Anterior cingulate cortex (tissue), 58 donors: ENCODE results near the gene RND3.
A peak's percentile ranks its signal among the peaks of the same experiment; 100 is the strongest.

Experiments used
- DNase-seq, 58 donors: peaks; one replicate each; lab custom pipeline; 2025; lab: John Stamatoyannopoulos, UW

The RND3 gene

DNA sequence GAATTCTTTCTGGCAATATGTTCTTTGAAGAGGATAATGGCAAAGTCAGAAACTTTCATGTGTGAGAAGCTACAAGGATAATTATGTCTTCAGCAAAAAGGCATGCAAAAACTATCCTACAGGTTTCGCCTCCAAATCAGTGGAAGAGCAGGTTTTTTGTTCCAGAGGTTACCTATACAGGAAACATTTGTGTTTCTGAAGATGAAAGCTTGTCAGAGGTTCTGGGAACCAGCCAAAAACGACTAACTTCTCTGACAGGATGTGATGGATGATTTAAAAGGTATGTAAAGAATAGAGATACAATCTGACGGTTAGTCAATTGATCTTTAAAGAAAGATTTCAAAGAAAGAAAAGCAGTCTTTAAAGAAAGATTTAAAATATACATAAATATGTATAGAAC, 37.6 kb downstream of the RND3 start:
- DNase-seq = no peak

DNA sequence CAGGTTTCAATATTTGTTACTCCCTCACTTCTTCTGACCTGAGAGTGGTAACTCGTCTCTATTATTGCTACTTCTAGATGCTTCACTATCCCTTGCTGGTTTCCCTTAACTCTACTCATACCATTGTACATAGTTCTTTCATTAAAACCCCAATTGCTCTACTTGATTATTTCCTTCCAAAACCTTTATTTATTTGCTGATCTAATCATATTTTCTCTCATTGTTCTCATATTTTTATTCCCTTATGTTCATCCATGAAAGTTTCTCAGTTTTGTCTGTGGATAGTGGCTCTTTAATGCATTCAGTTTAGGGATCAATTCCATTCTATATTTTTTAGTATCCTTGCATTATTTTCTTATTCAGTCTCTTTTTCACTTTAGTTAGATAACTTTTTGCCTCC, 42.1 kb downstream of the RND3 start:
- no peak for DNase-seq

DNA sequence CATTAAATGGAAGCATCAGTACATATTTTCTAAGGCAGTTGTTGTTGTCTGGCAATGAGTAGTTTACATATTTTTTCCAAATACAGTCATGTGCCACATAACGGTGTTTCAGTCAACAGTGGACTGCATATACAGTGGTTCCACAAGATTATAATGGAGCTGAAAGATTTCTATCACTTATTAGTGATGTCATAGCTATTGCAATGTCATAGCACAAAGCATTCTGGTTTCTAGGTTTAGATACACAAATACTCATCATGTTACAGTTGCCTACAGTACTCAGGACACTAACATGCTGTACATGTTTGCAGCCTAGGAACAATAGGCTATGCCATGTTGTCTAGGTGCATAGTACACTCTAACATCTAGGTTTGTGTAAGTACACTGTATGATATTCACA, 45.0 kb downstream of the RND3 start:
- DNase-seq = no peak

DNA sequence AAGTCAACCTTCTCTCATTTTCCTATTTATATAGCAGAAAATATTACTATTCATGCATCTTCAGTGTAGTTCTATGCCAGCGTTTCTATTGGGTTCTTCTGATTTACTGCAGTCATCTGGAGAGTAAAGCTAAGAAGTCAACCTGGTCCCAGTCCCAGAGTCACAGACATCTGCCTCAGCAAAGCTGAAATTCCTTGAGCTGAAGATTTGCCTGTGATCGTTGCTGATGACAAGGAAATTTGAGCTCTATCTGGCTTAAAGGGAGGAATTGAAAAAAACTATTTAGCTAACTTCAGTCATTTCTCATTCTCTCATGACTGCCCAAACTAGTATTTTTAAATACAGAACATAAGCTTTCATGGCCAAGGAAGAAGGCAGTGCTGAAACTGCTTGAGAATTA, 45.7 kb downstream of the RND3 start:
- DNase-seq = no peak

DNA sequence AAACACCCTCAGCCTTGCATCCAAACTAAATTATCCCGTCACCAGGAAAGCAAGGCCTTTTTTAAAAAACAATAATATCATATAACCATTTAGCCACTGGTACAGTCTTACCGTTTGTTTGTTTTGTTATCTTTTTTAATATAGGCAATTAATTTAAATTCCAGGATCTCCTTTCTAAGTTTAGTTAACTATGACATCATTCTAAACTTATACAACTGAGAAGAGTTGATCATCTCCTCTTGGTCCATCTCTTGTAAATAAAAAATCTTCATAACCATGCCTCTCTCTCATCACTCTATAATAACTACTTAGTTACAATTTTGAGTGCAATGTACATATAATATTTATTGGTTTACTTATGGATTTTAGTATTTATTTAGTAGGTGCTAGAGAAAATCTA, 46.2 kb downstream of the RND3 start:
- DNase-seq = no peak

DNA sequence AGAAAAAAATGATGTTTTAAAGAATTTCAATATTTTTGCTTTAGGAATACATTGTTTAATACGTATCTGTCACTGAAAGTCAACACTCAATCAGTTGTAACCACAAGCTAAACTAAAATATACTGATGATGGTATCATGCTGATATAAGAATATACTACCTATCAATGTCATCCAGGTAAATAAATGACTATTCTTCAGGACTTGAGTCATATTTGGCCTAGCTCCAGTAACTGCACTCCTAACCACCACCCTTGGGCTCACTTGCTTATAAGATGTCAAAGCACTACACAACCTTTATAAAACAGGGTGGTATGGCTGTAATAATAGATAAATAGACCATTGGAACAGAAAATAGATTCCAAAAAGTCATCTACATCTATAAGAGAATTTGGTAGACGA, 48.8 kb downstream of the RND3 start:
- DNase-seq = no peak

DNA sequence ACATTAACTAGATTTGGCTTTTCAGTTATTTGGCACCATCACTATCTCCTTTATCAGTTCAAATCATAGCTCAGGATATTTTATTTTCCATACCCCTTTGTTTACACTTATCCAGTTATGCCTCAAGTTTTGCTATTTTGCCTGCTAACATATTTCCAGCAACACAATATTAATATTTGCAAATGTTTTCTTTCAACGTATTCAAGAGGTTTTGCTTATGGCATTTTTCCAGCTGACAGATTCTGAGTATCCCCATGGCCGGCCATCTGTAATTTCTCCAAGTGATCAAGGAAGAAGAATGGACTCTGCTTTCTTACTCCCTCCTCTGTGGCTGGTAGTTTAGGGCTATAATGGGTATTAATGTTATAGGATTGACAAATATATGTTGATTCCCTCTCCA, 49.4 kb downstream of the RND3 start:
- DNase-seq = no peak

DNA sequence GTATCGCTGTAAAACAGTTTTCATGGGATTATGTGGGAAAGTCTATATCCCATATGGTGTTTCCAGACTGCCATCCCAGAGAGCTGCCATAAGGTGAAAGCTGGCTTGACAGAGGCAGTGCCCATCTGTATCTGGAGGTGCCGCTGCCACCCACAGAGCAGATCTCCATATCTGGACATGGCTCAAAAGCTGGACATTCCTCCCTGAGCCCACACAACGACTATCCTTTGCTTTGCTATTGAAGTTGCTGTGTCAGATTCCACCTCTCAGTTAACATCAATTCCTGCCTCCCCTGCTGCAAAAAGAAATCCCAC, 55.2 kb downstream of the RND3 start:
- no peak for DNase-seq

DNA sequence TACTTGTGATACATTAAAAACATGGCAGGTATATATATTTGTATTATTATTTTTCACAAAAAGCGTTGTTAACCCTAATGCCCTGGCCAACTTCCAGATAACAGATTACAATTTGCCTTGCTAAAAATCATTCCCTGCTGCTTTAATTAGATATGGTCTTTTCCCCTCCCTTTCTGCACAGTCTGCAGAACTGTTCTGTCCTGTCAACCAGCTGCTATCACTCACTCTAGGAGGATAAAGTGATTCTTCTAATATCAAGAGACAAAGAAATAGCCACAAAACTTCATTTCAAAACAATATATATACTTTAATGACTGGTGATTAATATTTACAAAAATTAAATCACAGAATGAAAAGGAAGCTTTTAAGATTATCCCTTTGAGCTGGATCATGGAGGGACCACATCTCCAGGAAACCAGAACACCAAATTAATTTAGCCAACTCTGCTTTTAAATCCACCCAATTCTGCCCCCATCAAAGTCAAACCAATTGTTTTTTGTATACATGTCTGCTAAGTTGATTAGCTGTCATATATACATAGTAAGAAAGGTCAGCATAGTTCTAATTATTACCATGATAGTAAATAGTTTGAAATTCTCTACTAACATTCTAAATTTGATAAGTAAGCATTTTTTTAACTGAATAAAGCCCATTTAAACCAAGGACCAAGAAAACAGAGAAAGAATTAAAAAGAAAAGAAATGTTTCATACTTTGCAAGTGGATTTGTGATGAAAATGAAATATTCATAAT, 55.7 kb downstream of the RND3 start:
- DNase-seq = no peak

DNA sequence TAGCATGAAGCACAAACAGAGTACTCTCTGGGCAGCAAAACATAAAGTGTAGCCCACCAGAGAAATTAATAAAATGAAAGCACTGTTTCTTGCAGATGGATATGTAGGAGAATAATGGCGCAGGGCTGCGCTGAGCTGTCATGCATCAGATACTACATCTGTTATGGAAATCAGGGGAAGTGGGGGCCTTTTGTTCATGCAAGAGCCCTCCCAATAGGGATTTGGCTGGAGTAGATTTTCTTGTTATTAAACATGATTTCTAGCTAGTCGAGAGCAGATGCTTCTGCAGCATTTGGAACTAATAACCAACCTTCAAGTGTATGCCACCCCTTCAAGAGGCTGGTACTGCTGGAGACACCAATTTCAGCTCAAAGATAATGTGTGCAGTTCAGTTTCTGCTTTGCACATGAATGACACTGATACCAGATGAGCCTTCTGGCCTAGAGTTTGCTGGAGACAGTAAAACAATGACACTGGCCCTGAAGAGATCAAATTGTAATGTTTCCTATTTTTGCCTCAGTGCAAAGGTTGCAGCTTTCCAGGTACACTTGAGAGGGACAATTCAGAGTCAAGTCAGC, 58.0 kb downstream of the RND3 start:
- no peak for DNase-seq

DNA sequence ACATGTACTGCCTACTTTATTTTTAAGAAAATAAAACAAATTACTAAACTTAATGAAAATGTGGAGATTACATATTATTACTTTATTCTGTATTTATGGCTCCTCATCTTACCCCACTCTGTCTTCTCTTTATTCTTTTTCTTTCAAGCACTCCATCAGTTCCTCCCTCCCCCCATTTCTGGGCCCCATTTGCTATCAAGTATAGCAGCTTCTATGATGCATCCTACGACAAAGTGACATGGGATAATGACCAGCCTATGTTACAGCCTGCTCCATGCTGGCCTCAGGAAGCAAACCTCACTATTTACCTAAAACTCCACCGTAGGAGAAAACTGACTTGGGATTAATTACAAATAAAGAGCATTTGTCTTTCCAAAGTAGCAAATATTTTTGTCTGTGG, 58.8 kb downstream of the RND3 start:
- no peak for DNase-seq

DNA sequence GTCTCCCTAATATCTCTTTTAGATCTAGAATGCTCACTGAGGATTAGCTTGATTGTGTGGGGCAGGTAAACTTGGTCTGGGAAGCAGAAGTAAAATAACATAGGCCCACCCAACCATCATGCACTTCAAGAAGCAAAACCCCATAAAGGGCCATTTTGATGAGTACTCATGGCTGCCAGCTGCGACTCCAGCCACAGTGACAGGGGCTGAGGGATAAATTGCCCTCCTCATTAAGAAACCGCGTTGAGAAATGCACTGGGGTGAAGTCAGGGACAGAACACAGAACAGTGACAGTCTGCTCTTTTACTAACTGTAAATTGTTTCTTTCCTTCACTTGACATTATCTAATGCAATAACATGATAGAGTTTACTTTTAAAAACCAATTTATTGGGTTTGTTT, 60.2 kb downstream of the RND3 start:
- no peak for DNase-seq

DNA sequence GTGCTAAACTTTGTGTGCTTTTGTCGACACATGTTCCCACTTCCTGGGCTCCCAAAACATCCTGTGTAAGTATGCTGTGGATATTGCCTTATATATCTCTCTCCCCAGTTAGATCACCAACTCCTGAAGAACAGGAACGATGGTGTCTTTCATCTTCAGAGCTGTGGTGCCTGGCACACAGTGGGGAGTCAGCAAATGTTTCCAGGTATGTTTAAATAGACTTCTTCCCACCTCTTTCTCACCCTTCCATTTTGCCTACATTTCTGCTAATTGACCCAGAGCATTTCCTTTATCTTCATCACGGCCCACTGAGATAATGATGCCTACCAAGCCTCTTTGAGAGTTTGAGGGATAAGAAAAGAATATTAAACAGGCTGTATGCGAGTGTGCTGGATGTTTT, 60.7 kb downstream of the RND3 start:
- no peak for DNase-seq

DNA sequence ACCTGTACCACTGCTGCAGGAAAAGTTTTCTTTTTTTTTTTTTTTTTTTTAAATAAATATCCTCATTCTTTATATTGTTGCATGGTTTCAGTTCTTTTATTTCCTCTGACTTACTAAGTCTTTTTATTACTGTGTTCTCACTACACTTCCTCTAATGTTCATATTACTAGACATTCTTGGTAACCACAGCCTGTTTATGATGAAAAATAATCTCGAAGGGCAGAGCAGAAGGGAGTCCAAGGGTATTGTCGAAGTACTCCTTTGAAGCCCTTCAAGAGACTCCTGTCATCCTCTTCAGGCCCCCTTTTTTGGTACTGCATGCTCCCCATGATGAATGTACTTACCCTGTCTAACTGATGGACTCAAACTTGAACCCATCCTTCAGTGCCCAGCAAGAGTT, 61.2 kb downstream of the RND3 start:
- no peak for DNase-seq

DNA sequence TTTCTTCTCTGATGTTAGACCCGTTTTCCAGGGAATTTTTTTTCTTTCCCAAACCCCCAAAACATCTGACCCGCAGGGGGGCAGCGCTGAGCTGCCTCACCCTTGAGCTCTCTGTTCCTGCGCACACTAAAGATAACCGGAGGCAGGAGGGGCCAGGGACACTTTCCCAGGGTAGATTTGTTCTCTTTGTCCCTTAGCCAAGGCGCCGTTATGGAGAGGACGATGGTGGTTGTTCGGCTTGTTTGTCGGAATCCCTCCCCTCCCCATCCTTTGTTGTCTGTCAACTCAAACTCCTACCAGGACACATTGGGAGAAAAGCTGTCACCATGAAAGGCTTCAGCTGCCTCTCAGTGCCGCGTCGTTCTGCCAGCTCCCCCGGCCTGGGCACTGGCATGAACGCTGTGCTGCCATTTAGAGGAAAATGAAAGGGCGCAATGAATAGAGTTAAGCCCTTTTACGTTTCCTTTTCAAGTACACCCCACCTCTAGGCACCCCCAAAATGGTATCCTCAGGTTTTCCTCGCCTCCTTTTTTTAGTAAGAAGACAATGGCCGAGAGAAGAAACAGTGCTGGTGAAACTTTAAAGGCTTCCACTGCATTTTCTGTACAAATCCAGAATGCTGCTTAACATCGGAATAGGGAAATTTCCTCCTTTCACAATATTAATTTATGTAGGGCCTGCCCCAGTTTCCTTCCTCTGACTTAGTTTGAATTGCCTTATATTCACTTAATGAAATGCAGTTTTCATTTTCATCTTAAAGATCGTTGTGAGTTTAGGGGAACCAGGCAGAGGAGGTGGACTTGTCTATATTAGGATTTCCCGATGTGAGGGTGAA, 62.1 kb downstream of the RND3 start:
- peak in 15 of 58 donors; percentile 0 to 27 (median 13) for DNase-seq

DNA sequence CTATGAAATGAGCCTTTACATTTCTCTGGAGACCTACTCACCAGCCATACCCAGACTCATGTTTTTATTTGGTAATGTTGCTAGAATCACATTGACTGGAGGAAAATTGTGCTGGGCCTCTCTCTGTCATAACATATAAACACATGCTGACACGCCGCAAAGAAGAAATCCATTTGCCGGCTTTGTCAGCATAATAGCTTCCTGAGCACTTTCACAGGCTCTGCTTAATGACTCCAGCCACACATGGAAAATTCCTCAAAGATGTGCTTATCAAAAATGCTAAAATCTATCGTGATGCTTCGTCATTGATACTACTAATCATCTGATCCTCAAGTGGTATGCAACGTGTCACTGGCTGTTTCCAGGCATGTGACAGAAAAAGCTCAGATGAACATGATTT, 63.1 kb downstream of the RND3 start:
- no peak for DNase-seq

DNA sequence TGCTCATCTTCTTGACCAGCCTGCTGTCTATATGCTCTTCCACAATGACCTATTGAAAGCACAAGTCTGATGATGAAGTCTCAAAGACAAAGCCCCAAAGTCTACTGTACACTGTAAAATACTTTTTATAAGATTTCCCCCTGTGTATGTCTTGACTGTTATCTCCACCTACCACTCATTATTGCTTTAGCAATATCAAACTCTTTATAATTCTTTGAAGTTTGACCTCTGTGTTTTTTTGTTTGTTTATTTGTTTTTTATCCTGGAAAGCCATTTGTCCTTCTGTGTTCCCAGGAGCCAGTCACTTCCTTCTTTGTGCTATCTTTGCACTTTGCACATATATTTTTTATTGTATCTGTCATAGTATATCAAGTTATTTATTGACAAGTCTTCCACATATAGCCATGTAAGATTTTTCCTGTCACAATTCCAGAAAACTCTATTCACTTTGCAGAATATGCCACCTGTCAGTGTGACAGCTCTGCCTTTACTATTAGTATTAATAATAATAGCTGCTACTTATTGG, 66.3 kb downstream of the RND3 start:
- DNase-seq = no peak

DNA sequence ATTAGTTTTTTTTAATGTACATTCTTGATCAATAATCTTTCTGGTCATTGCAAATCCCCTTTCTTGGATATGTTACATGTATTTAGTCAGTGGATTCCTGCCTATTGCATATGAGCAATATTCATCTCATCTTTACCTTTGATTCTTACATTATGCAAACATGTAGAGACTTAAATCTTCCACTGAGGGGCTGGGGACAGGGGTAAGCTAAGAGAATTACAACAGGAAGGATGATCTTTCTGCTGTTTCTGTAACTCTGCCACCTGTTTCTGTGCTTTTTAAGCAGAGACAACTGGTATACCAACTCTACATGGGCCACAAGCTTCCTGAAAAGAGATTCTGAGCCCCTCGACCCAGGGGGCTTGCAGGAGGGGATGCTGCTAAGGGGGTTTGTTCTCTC, 68.6 kb downstream of the RND3 start:
- no peak for DNase-seq
